ENCODE measurements around the gene DCDC2. TPM values are rescaled to one million over a fixed set of nuclear protein-coding genes. Genes with fewer than 3 reads are reported as not detected.

DCDC2 gene
- total and polyA plus RNA-seq, 2 donors (not counting 1 experiment from before 2014, with no cell fraction given), result not detected

DNA sequence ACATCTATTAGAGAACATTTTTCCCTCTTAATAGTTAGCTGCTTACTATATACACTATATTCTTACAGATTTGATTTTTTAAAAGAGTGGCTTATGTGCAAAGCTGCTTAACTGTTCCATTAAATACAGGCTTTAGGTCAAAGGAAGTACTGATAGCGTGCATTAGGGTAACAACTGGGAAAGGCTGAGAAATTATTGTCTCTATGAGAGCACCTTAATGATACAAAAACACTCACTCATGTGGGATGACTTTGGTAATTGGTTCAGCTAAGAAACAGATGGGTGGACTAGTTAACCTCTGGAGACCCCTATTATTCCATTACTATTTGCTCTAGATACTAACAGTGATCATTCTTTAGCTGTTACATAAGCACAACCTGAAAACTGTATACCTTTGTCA, 4.0 kb downstream of the DCDC2 start:
- intact Hi-C loops (cut with micrococcal nuclease), result no loop called here
- POLR2A ChIA-PET, result no interaction called here
- Histone ChIP-seq H3K36me3 (replicated peaks in 1 of 2; ENCODE audit: control extremely low read depth in 1 of 2, control insufficient read depth in 1 of 2, extremely low read depth in 1 of 2, insufficient read depth in 2 of 2, low read length in 1 of 2) (no peaks in the 10 kb centered on the region), H3K4me3 (ENCODE audit: control extremely low read depth in 1 of 5, extremely low read depth in 1 of 5, insufficient read depth in 1 of 5, low read depth in 2 of 5, low read length in 4 of 5) (no peak overlapping the region), H3K79me2 (ENCODE audit: control insufficient read depth, insufficient read depth, low read length) (no peaks in the 10 kb centered on the region), H3K4me1 (ENCODE audit: control insufficient read depth in 2 of 2, insufficient read depth in 2 of 2, low read length in 2 of 2) (peaks cover 3 to 13% of the 10 kb centered on the region in 2 donors), H4K20me1 (ENCODE audit: control insufficient read depth, insufficient read depth, low read length, poor library complexity, severe bottlenecking) (no peaks in the 10 kb centered on the region), H3K9me3 (ENCODE audit: control extremely low read depth in 1 of 3, control insufficient read depth in 2 of 3, insufficient read depth in 1 of 3, low read length in 2 of 3) (peaks cover 0 to 8% (median 0%) of the 10 kb centered on the region in 3 donors), H3K27ac (ENCODE audit: low read length in 2 of 2) (no peak overlapping the region), H3K9ac (ENCODE audit: low read length) (no peak overlapping the region), H3K27me3 (replicated peaks in 1 of 4; ENCODE audit: control extremely low read depth in 1 of 4, control insufficient read depth in 3 of 4, insufficient read depth in 4 of 4, low read length in 3 of 4) (peaks cover 0 to 17% (median 2%) of the 10 kb centered on the region in 4 experiments), H3K4me2 (replicated peaks; ENCODE audit: low read depth, low read length, poor library complexity, severe bottlenecking) (no peak overlapping the region), H2AFZ (ENCODE audit: insufficient read depth, low read depth, low read length, poor library complexity, severe bottlenecking) (no peak overlapping the region)
- WGBS (ENCODE audit: insufficient coverage), result no CpG with 5 or more reads among the region's 1 CpG
- Mint-ChIP-seq H3K27me3 (peaks cover 27% of the 10 kb centered on the region), H3K9me3 (ENCODE audit: insufficient read depth) (no peaks in the 10 kb centered on the region), H3K4me3 (no peak overlapping the region), H3K4me1 (peaks cover 15% of the 10 kb centered on the region), H3K27ac (no peak overlapping the region)
- TF ChIP-seq EZH2 (IDR thresholded peaks at IDR 0.05; ENCODE audit: borderline replicate concordance, insufficient read depth, low read depth, low read length, poor library complexity, severe bottlenecking), result no peak
- no peak for ATAC-seq (ENCODE audit: low read depth)
- CTCF ChIA-PET, result no interaction called here
- DNase-seq, result no peak

- H3K4me2 ChIP-seq (replicated peaks; ENCODE audit: low read depth, low read length, poor library complexity, severe bottlenecking), result no peak overlapping the region
- ATAC-seq (ENCODE audit: low read depth) (no peak), DNase-seq (no peak)
- no peaks in the 10 kb centered on the region for H4K20me1 ChIP-seq (ENCODE audit: control insufficient read depth, insufficient read depth, low read length, poor library complexity, severe bottlenecking)
- H3K27ac ChIP-seq (ENCODE audit: low read length in 2 of 2), result no peak overlapping the region
- no peaks in the 10 kb centered on the region for H3K9me3 Mint-ChIP-seq (ENCODE audit: insufficient read depth)
- H3K9ac ChIP-seq (ENCODE audit: low read length), result no peak overlapping the region
- ChIA-PET POLR2A (no interaction called here), CTCF (no interaction called here)
- peaks cover 0 to 4% (median 0%) of the 10 kb centered on the region in 3 donors for H3K9me3 ChIP-seq (ENCODE audit: control extremely low read depth in 1 of 3, control insufficient read depth in 2 of 3, insufficient read depth in 1 of 3, low read length in 2 of 3)
- intact Hi-C loops (cut with micrococcal nuclease), result no loop called here
- peaks cover 0 to 3% of the 10 kb centered on the region in 2 donors for H3K4me1 ChIP-seq (ENCODE audit: control insufficient read depth in 2 of 2, insufficient read depth in 2 of 2, low read length in 2 of 2)
- H3K36me3 ChIP-seq (replicated peaks in 1 of 2; ENCODE audit: control extremely low read depth in 1 of 2, control insufficient read depth in 1 of 2, extremely low read depth in 1 of 2, insufficient read depth in 2 of 2, low read length in 1 of 2), result no peaks in the 10 kb centered on the region
- H3K27ac Mint-ChIP-seq, result no peak overlapping the region
- H3K27me3 ChIP-seq (replicated peaks in 1 of 4; ENCODE audit: control extremely low read depth in 1 of 4, control insufficient read depth in 3 of 4, insufficient read depth in 4 of 4, low read length in 3 of 4), result peaks cover 0 to 7% (median 3%) of the 10 kb centered on the region in 4 experiments
- peaks cover 7% of the 10 kb centered on the region for H3K4me1 Mint-ChIP-seq
- no peak overlapping the region for H3K4me3 Mint-ChIP-seq
- no peak overlapping the region for H2AFZ ChIP-seq (ENCODE audit: insufficient read depth, low read depth, low read length, poor library complexity, severe bottlenecking)
- no peak overlapping the region for H3K4me3 ChIP-seq (ENCODE audit: control extremely low read depth in 1 of 5, extremely low read depth in 1 of 5, insufficient read depth in 1 of 5, low read depth in 2 of 5, low read length in 4 of 5)
- no peak for TF ChIP-seq EZH2 (IDR thresholded peaks at IDR 0.05; ENCODE audit: borderline replicate concordance, insufficient read depth, low read depth, low read length, poor library complexity, severe bottlenecking)
- TF ChIP-seq, protein P1, sequence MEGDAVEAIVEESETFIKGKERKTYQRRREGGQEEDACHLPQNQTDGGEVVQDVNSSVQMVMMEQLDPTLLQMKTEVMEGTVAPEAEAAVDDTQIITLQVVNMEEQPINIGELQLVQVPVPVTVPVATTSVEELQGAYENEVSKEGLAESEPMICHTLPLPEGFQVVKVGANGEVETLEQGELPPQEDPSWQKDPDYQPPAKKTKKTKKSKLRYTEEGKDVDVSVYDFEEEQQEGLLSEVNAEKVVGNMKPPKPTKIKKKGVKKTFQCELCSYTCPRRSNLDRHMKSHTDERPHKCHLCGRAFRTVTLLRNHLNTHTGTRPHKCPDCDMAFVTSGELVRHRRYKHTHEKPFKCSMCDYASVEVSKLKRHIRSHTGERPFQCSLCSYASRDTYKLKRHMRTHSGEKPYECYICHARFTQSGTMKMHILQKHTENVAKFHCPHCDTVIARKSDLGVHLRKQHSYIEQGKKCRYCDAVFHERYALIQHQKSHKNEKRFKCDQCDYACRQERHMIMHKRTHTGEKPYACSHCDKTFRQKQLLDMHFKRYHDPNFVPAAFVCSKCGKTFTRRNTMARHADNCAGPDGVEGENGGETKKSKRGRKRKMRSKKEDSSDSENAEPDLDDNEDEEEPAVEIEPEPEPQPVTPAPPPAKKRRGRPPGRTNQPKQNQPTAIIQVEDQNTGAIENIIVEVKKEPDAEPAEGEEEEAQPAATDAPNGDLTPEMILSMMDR (IDR thresholded peaks at IDR 0.05), result no peak
- no peaks in the 10 kb centered on the region for H3K79me2 ChIP-seq (ENCODE audit: control insufficient read depth, insufficient read depth, low read length)
- no CpG with 5 or more reads among the region's 1 CpG for WGBS (ENCODE audit: insufficient coverage)
- H3K27me3 Mint-ChIP-seq, result peaks cover 28% of the 10 kb centered on the region
These were observed 5.4 kb downstream of the DCDC2 start for GRCh38 chr6:24352434-24352833.
